NCI-H526 (cell line): ENCODE measurements around the gene SLC4A2.

Experiments used
- DNase-seq, 2 experiments: peaks; one replicate each; lab custom pipeline; 2025; lab: John Stamatoyannopoulos, UW

The SLC4A2 gene

GRCh38 chr7:151115121-151115835, 55.9 kb downstream of the SLC4A2 start:
- DNase-seq, result no peak

- DNase-seq, result peak in 1 of 2 experiments; percentile 44
These were observed 56.5 kb downstream of the SLC4A2 start for GRCh38 chr7:151115836-151116418.

GRCh38 chr7:151116603-151117440, 57.4 kb downstream of the SLC4A2 start:
- DNase-seq, result no peak

GRCh38 chr7:151117565-151117964, 58.2 kb downstream of the SLC4A2 start:
- no peak for DNase-seq

GRCh38 chr7:151118108-151119054, 59.0 kb downstream of the SLC4A2 start:
- no peak for DNase-seq

- DNase-seq, result no peak
These were observed 59.6 kb downstream of the SLC4A2 start for GRCh38 chr7:151119055-151119415.

GRCh38 chr7:151119902-151120301, 60.5 kb downstream of the SLC4A2 start:
- DNase-seq, result no peak

- no peak for DNase-seq
These were observed 61.5 kb downstream of the SLC4A2 start for GRCh38 chr7:151120896-151121295.

GRCh38 chr7:151121380-151122170, 62.2 kb downstream of the SLC4A2 start:
- DNase-seq, result no peak

GRCh38 chr7:151122276-151122675, 62.9 kb downstream of the SLC4A2 start:
- no peak for DNase-seq

- no peak for DNase-seq
These were observed 63.4 kb downstream of the SLC4A2 start for GRCh38 chr7:151122796-151123157.

GRCh38 chr7:151123158-151123821, 63.9 kb downstream of the SLC4A2 start:
- DNase-seq, result no peak

- DNase-seq, result peak; percentile 70 to 90
These were observed 64.6 kb downstream of the SLC4A2 start for GRCh38 chr7:151123822-151124464.

GRCh38 chr7:151124481-151124880, 65.1 kb downstream of the SLC4A2 start:
- no peak for DNase-seq

- DNase-seq, result no peak
These were observed 65.6 kb downstream of the SLC4A2 start for GRCh38 chr7:151124899-151125399.

- peak; percentile 69 to 92 for DNase-seq
These were observed 66.1 kb downstream of the SLC4A2 start for GRCh38 chr7:151125470-151125845.

GRCh38 chr7:151125846-151126481, 66.6 kb downstream of the SLC4A2 start:
- peak in 1 of 2 experiments; percentile 52 for DNase-seq
